HG03354 (cell line): ENCODE data around the gene UCHL1.
"Not testable (repeated sequence)": the region's sequence is repeated elsewhere in the genome, so short reads cannot be mapped to it uniquely, and the experiment has no call there.

Experiments used
- ATAC-seq: cut with Tn5 transposase; IDR thresholded peaks from one replicate; pipeline ENCODE4 v1.9.1; 2021; ENCODE audit warnings: mild to moderate bottlenecking; ENCODE audit not compliant: unreplicated experiment, poor library complexity, severe bottlenecking

Gene UCHL1

DNA sequence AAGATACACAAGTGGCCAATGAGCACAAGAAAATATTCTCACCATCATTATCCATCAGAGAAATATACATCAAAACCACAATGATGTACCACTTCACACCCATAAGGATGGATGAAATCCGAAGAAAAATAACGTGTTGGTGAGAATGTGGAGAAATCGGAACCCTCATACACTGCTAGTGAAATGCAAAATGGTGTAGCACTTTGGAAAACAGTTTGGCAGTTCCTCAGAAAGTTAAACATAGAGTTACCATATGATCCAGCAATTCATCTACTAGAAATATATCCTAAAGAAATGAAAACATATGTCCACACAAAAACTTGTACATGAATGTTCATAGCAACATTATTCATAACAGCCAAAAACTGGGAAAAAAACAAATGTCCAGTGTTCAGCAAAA lies 23.9 kb upstream of the UCHL1 start:
- no peak for ATAC-seq

- no peak for ATAC-seq
These were observed 20.7 kb upstream of the UCHL1 start for GRCh38 chr4:41236032-41236431.

GRCh38 chr4:41236508-41236907 lies 20.2 kb upstream of the UCHL1 start:
- no peak for ATAC-seq

GRCh38 chr4:41241919-41242318 lies 14.8 kb upstream of the UCHL1 start:
- ATAC-seq, result no peak

- no peak for ATAC-seq
These were observed 10.7 kb upstream of the UCHL1 start for GRCh38 chr4:41245983-41246382.

DNA sequence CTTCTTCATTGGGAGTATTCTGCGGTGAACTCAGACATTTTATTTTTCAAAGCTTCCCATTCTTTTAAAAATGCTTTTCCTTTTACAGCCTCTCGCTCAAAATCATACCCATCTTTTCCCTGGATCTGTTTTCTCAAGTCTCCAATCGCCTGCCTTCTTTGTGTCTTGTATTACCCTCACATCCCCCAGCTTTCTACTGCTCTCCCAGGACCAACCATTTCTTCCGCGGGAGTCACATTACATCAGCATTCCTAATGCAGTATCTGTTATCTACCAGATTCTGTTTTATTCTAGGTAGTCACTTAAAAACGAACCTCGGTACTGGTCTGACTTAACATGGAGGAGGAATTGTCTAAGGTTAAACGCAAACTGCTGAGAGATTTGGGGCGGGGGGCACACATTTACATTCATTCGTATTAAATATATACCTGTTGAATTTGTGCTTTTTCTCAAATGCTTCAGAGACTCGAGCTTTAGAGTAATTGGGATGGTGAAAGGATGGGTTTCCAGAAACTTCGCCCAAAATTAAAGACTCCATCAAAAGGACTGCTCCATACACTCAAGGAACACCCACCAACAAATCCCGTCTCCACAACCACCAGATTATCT lies 493 bp upstream of the UCHL1 start:
- ATAC-seq, result no peak

GRCh38 chr4:41257257-41257901 lies 651 bp downstream of the UCHL1 start:
- ATAC-seq, result peak; percentile 51

DNA sequence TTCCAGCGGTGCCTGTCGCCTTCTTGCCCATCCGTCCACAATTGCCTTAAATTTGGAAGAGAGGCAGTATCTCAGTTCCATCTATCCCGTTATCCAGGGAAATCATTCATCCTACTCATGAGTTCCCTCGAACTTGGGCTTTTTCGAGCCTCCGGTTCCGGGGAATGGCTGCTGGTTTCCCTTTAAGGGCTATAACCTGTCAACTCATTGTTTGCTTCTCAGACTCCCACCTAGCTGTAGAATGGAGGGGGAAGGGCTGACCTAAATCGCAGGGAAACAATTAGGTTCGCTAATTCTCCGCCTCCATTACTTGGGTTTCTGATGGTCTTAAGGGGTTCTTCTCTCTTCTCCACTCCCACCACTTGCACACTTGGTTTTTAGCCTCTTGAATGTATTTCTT lies 1.2 kb downstream of the UCHL1 start:
- no peak for ATAC-seq

DNA sequence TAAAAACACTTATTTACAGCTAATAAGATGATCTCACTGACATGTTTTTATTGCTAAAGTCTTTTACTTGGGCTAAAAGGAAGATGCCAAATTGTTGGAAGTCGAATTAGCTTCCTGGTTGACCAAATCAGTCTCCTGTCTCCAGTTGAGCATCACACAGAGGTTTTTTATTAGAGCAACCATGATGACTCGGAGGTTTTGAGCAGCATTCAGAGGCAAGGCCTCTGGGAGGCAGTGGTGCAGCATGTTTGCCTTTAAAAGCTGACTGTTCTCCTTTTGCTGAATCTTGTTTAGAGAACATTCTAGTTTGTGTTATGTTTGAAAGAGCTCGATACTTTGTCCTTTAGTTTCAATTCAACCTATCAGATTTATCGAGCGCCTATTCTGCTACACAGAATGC lies 2.1 kb downstream of the UCHL1 start:
- ATAC-seq, result no peak

- ATAC-seq, result no peak
These were observed 3.5 kb downstream of the UCHL1 start for GRCh38 chr4:41260116-41260733.

DNA sequence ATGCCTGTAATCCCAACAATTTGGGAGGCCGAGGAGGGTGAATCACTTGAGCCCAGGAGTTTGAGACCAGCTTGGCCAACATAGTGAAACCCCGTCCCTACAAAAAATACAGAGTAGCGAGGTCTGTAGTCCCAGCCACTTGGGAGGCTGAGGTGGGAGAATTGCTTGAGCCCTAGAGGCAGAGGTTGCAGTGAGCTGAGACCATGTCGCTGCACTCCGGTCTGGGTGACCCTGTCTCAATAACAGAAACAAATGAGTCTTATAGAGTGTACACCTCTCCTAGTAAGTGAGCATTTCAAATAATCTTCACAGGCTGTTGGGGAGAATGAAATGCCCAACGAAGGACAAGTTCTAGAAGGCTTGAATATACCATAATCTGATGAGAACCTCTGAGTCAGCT lies 5.5 kb downstream of the UCHL1 start:
- no peak for ATAC-seq

DNA sequence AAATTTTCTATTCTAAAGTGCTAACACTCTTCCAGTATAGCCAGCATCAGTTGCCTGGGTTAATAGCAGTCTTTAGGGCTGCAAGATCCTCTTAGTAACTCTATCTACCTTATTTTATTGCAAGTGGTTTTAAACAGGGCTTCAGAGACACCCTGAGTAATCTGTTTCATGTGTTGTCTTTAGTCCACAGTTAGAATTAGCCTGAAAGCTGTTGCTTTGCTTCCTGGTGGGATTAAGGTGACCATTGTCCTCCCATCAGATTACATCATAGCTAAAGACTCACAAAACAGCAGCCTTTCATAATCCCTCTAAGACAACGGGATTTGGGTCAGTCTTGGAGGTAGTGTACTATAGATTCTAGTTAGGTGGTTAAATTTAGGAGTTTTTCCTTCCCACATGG lies 7.5 kb downstream of the UCHL1 start:
- ATAC-seq, result no peak

- ATAC-seq, result no peak
These were observed 11.3 kb downstream of the UCHL1 start for GRCh38 chr4:41267997-41268396.

- no peak for ATAC-seq
These were observed 12.2 kb downstream of the UCHL1 start for GRCh38 chr4:41268721-41269517.

DNA sequence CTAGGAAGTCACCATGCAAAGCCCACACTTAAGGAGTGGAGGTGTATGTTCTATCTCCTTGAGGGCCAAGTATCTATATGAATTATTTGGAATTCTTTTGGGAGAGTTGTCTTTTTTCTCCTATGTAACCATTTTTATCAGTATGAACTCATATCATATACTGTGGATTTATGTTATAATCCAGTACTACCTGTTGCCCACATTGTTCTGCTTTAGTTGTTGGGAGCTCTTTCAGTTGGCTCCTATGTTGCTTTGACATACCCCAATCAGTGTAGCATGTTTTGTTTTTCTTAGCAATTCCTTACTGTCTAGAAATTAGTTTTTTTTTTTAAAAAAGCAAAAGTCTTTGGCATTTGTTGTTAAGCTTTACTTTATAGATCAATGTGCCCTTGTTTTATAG lies 13.0 kb downstream of the UCHL1 start:
- ATAC-seq, result no peak

- ATAC-seq, result not testable (repeated sequence)
These were observed 19.2 kb downstream of the UCHL1 start for GRCh38 chr4:41275931-41276330.

DNA sequence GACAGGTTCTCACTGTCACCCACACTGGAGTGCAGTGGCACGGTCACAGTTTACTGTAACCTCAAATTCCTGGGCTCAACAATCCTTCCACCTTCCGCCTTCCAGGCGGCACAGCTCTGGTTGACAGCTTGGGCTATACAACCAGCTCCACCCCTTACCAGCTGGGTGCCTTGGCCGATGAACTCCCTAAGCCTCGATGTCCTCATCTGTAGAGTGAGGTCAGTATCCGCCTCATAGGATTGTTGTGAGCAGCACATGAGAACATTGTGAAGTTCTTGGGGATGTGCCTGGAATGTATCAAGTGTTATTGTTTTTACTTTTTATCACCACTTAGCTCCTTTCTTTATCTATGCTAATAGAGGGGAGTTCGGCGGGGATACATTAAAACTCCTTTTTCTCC lies 23.3 kb downstream of the UCHL1 start:
- no peak for ATAC-seq

- ATAC-seq, result peak; percentile 98
These were observed 24.4 kb downstream of the UCHL1 start for GRCh38 chr4:41281038-41281634.

- no peak for ATAC-seq
These were observed 25.6 kb downstream of the UCHL1 start for GRCh38 chr4:41282366-41282765.

DNA sequence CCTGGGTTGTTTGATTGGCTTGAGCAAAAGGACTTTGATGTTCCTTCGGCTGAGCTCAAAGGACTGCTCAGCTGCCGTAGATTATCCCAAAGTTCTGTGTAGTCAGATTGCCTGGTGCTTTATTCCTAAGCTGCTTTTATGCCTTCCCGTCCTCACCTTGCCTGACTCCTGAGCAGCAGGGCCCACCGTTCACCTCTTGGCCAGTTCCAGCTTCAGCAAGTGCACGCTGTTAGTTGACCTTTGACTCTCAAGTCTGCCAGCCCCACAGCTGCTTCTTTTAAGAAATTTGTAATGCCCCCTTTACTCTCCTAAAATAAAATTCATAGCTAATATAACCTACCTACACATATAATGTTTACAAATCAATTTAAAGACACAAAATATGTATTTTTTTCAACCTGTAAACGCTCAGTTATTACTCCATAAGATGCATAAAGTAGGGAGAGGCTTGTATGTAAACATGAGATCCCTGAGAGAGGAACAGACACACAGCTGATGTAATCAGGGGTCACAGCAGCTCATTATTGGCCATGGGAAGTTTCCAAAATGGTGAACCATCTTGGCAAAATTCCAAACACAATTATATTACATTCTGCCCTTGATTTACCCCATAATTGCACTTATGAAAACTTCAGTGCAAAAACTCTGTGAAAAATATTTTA lies 28.6 kb downstream of the UCHL1 start:
- no peak for ATAC-seq
